Endothelial cell of umbilical vein (primary cell): Measurements from ENCODE around the gene PFDN6. TPM values are rescaled to one million over a fixed set of nuclear protein-coding genes. Genes with fewer than 3 reads are reported as not detected.

Experiments used
- BruUV-seq: library from RNA; stranded (reverse); fragments of 400-500 nt; replicated peaks from 2 replicates; lab custom pipeline; 2021; lab: Mats Ljungman, UMichigan
- CTCF ChIA-PET: fragments of 300-600, 350-600 bp; sonication (Branson Sonifier 250); formaldehyde crosslinking; loops from one replicate; lab custom pipeline; 2021; ENCODE audit warnings: antibody characterized with exemption, inconsistent platforms; lab: Charles Lee
- POLR2A ChIA-PET: fragments of 300-600, 350-600 bp; sonication (Branson Sonifier 250); formaldehyde crosslinking; loops from one replicate; lab custom pipeline; 2021; ENCODE audit warnings: antibody characterized with exemption, inconsistent platforms; lab: Charles Lee
- DNase-seq: peaks from one replicate; pipeline ENCODE4 v3.0.0-alpha.2; 2011; ENCODE audit warnings: low read depth, low spot score
- FAIRE-seq: peaks from 2 replicates; lab custom pipeline; 2011; peaks lifted over from hg19 to GRCh38; lab: Jason Lieb, UNC
- H2AFZ ChIP-seq: 2 replicates; pipeline ENCODE4 v1.6.0; 2012; ENCODE audit warnings: low read depth, low read length, control low read depth, inconsistent platforms
- H3K27ac ChIP-seq: 2 replicates; pipeline ENCODE4 v1.5.1; 2011; ENCODE audit warnings: low read depth, mild to moderate bottlenecking, control low read depth, low read length, moderate library complexity; ENCODE audit not compliant: insufficient read depth
- H3K27me3 ChIP-seq, 2 experiments: 2 replicates each; pipeline versions ENCODE4 v1.6.0 to v1.6.1; 2011; ENCODE audit warnings: low read length in 2 of 2, mixed read lengths in 1 of 2; ENCODE audit not compliant: control insufficient read depth in 2 of 2, insufficient read depth in 2 of 2
- H3K36me3 ChIP-seq, 2 experiments: 2 replicates in 1 of 2; 3 replicates in 1 of 2; pipeline ENCODE4 v1.5.1; 2011; ENCODE audit warnings: low read length in 2 of 2, mild to moderate bottlenecking in 1 of 2, moderate library complexity in 1 of 2; ENCODE audit not compliant: control insufficient read depth in 2 of 2, insufficient read depth in 2 of 2; ENCODE audit errors: extremely low read depth in 1 of 2
- H3K4me1 ChIP-seq: 3 replicates; pipeline ENCODE4 v1.5.1; 2011; ENCODE audit warnings: mild to moderate bottlenecking, low read length; ENCODE audit not compliant: control insufficient read depth, insufficient read depth; ENCODE audit errors: extremely low read depth
- H3K4me2 ChIP-seq: 2 replicates; pipeline ENCODE4 v1.6.1; 2011; ENCODE audit warnings: low read length, control low read depth, mixed read lengths; ENCODE audit not compliant: insufficient read depth
- H3K4me3 ChIP-seq, 3 experiments: fragments of 200-600 bp in 1 of 3; sonication (generic), shearing (Covaris generic) in 1 of 3; replicated peaks in 1 of 3; 2 replicates each; pipeline ENCODE4 v1.5.1; 2011 to 2016; ENCODE audit warnings: control low read depth in 3 of 3, low read length in 3 of 3, mild to moderate bottlenecking in 2 of 3, inconsistent platforms in 1 of 3, low read depth in 1 of 3, moderate library complexity in 1 of 3; ENCODE audit not compliant: insufficient read depth in 1 of 3
- H3K79me2 ChIP-seq: 2 replicates; pipeline ENCODE4 v1.6.0; 2012; ENCODE audit warnings: low read length, inconsistent platforms; ENCODE audit not compliant: control insufficient read depth, insufficient read depth
- H3K9ac ChIP-seq: replicated peaks from 2 replicates; pipeline ENCODE3; 2011; ENCODE audit warnings: low read length, control low read depth; ENCODE audit not compliant: insufficient read depth; ENCODE audit errors: extremely low read depth
- H3K9me1 ChIP-seq: replicated peaks from 3 replicates; pipeline ENCODE4 v1.6.0; 2011; ENCODE audit warnings: mild to moderate bottlenecking, low read length; ENCODE audit not compliant: control insufficient read depth, insufficient read depth; ENCODE audit errors: extremely low read depth
- H3K9me3 ChIP-seq: replicated peaks from 2 replicates; pipeline ENCODE4 v1.5.1; 2012; ENCODE audit warnings: low read length, inconsistent platforms; ENCODE audit not compliant: control insufficient read depth, insufficient read depth
- H4K20me1 ChIP-seq: replicated peaks from 2 replicates; pipeline ENCODE3; 2011; ENCODE audit warnings: mild to moderate bottlenecking, low read length; ENCODE audit not compliant: control insufficient read depth, insufficient read depth; ENCODE audit errors: extremely low read depth
- CTCF ChIP-seq, 2 donors: IDR thresholded peaks; 1 replicate in 1 of 2; 2 replicates in 1 of 2; pipeline ENCODE4 v1.5.1; 2011; ENCODE audit warnings: low read length in 2 of 2, mild to moderate bottlenecking in 2 of 2, moderate library complexity in 2 of 2, control low read depth in 1 of 2, inconsistent platforms in 1 of 2, low read depth in 1 of 2; ENCODE audit not compliant: insufficient read depth in 1 of 2; ENCODE audit errors: extremely low read depth in 1 of 2
- EZH2 ChIP-seq: IDR thresholded peaks from 2 replicates; pipeline ENCODE4 v1.6.1; 2012; ENCODE audit warnings: borderline replicate concordance, low read depth, mild to moderate bottlenecking, moderate library complexity, low read length, inconsistent platforms; ENCODE audit not compliant: severe bottlenecking
- FOS ChIP-seq: IDR thresholded peaks from 2 replicates; pipeline ENCODE4 v1.6.1; 2011; ENCODE audit warnings: mild to moderate bottlenecking, low read length, moderate library complexity, borderline replicate concordance; ENCODE audit not compliant: insufficient read depth
- GATA2 ChIP-seq: IDR thresholded peaks from 2 replicates; pipeline ENCODE4 v1.7.0; 2011; ENCODE audit warnings: low read depth, mild to moderate bottlenecking, moderate library complexity, mixed read lengths, low read length; ENCODE audit not compliant: insufficient read length, insufficient read depth
- JUN ChIP-seq: IDR thresholded peaks from 2 replicates; pipeline ENCODE4 v1.6.1; 2011; ENCODE audit warnings: borderline replicate concordance, low read depth; ENCODE audit not compliant: insufficient read length, insufficient read depth
- MAX ChIP-seq: IDR thresholded peaks from 2 replicates; pipeline ENCODE4 v1.6.1; 2011; ENCODE audit not compliant: insufficient read depth, insufficient read length
- MYC ChIP-seq: IDR thresholded peaks from one replicate; pipeline ENCODE4 v1.6.1; 2011; ENCODE audit warnings: mild to moderate bottlenecking, low read depth, low read length
- POLR2A ChIP-seq: IDR thresholded peaks from 2 replicates; pipeline ENCODE4 v1.6.1; 2012; ENCODE audit warnings: low read depth, mild to moderate bottlenecking, control low read depth, low read length
- POLR2AphosphoS5 ChIP-seq: IDR thresholded peaks from 2 replicates; pipeline ENCODE4 v1.6.1; 2012; ENCODE audit warnings: low read depth, mild to moderate bottlenecking, control low read depth, low read length, moderate library complexity; ENCODE audit not compliant: insufficient read depth
- dilution Hi-C: fragments of 300-500 bp; cut with MboI; formaldehyde crosslinking; loops from one replicate; pipeline ENCODE4 v1.15.0; 2019; ENCODE audit warnings: low sequenced_read_pairs; ENCODE audit not compliant: extremely low pct_ligation_motif_present
- intact Hi-C: fragments of 100-400 bp; cut with micrococcal nuclease; formaldehyde crosslinking; loops from one replicate; pipeline ENCODE4 v1.10.0; 2022
- polyA plus RNA-seq, 4 experiments: library from polyadenylated mRNA; depleted of rRNA in 3 of 4; stranded (reverse) in 3 of 4; unstranded in 1 of 4; fragments of >200 nt; gene quantifications; 2 replicates each; pipeline versions ENCODE4 v1.2.1 to v1.2.3, GENCODE V29; 2011 to 2012; ENCODE audit warnings: missing spikeins in 1 of 4
- total RNA-seq: library from RNA; stranded (reverse); gene quantifications from 2 replicates; pipeline ENCODE4 v1.2.3, GENCODE V29; 2021

The PFDN6 gene
- total and polyA plus RNA-seq, 2 donors (not counting 3 experiments of a cell fraction or from before 2014, with no cell fraction given): 31.0 to 63.5 TPM

DNA sequence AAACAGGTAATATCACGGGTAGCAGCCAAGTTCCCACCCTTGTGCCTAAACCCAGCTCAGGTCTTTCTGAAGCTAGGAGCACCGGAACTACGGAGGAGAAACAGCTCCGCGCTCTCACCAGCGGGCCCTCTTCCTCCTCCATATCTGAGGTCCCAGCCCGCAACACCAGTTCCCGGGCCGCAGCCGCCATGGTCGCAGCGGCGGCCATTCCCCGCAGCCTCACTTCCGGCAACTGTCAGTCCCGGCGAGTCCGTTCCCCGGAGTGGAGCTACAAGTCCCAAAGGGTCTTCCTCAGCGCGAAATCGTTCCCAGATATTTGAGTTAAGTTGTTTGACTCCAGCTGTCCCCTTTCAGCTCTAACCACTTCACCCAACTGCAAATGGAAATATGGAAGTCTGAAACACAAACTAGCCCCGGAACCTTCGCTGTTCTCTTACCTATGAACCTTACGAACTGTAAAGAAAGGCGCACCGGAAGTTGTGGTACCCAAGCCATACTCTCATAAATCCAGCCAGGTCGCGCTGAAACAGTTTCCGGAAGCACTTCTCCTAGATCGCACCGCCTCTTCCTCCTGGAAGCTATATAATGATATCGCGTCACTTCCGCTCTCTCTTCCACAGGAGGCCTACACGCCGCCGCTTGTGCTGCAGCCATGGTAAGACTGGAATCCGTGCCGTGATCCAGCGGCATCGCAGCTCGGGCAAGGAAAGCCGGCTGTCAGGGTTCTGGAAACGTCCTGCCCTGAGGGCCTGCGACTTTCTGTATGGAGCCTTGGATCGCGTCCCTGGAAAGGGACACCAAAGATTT lies 17.7 kb upstream of the PFDN6 start, which contains the start of the genes RPS18 and VPS52:
RPS18 (plus strand) TSS at position 608 of the 807 bp plus-strand sequence; CDS start at position 653, 45 bp downstream.
VPS52 (minus strand) TSS at position 409 of the 807 bp plus-strand sequence; CDS start at position 208, 201 bp downstream.
- intact Hi-C loops: loop anchor here (1.0 to 5.0 kb wide), 6 partner anchors 18 to 156 kb away; partner anchors contain the start of genes PFDN6, RXRB, SLC39A7 and WDR46
- peak within 1 kb of the TSS; percentile 83 to 96 (median 86) for H3K4me3 ChIP-seq
- H3K4me2 ChIP-seq: peak within 1 kb of the TSS; percentile 97
- FAIRE-seq (peak; percentile 97), DNase-seq (peak; percentile 99)
- POLR2A ChIA-PET: interaction anchor here (0.5 to 1.7 kb wide), 10 partner anchors 9 to 1030 kb away, joined by 3 to 10 read pairs (median 5); partner anchors contain the start of genes PFDN6, RING1, WDR46 and ZBTB22
- H3K9me3 ChIP-seq: no peaks in the 10 kb centered on the region
- TF ChIP-seq EZH2 (no peak), FOS (no peak), CTCF (IDR thresholded peaks at IDR 0.05; ENCODE audit: extremely low read depth in 1 of 2, insufficient read depth in 1 of 2, low read depth in 1 of 2, low read length in 2 of 2) (no peak), JUN (no peak), MYC (peak; percentile 88), POLR2A (peak; percentile 99), GATA2 (no peak), POLR2AphosphoS5 (peak; percentile 99), MAX (peak; percentile 55)
- no peaks in the 10 kb centered on the region for H3K9me1 ChIP-seq
- H3K36me3 ChIP-seq: peaks cover 9 to 31% of the 10 kb centered on the region in 2 experiments
- peak within 1 kb of the TSS; percentile 87 for H2AFZ ChIP-seq
- H3K27me3 ChIP-seq: no peaks in the 10 kb centered on the region
- dilution Hi-C loops: no loop called here
- peak within 1 kb of the TSS; percentile 85 for H3K27ac ChIP-seq
- BruUV-seq: no TSS peak
- peak within 1 kb of the TSS; percentile 91 for H3K9ac ChIP-seq
- H4K20me1 ChIP-seq: peaks cover 5% of the 10 kb centered on the region
- peaks cover 48% of the 10 kb centered on the region for H3K79me2 ChIP-seq
- CTCF ChIA-PET: interaction anchor here (1.0 to 2.1 kb wide), 4 partner anchors 12 to 28 kb away, joined by 3 to 9 read pairs (median 6); partner anchors contain the start of gene RGL2
- peaks cover 47% of the 10 kb centered on the region for H3K4me1 ChIP-seq
